Esophagus squamous epithelium (tissue), 5 donors: ENCODE results near the gene DOHH. TPM values are rescaled to one million over a fixed set of nuclear protein-coding genes. Genes with fewer than 3 reads are reported as not detected.
A peak's percentile ranks its signal among the peaks of the same experiment; 100 is the strongest.

Experiments
- DNase-seq: peaks from one replicate; lab custom pipeline; 2025; lab: John Stamatoyannopoulos, UW
- H3K27ac ChIP-seq, 4 donors: fragments of 200-600 bp; sonication (generic); one replicate each; pipeline ENCODE4 v1.5.1; 2016 to 2019; ENCODE audit warnings: mild to moderate bottlenecking in 1 of 4
- H3K27me3 ChIP-seq, 4 donors: fragments of 200-600 bp; sonication (generic); 1 replicate in 3 of 4; 2 replicates in 1 of 4; pipeline versions ENCODE4 v1.5.1 to v1.6.0; 2017 to 2021; ENCODE audit warnings: antibody characterized with exemption in 1 of 4
- H3K36me3 ChIP-seq, 3 donors: fragments of 200-600 bp; sonication (generic); one replicate each; pipeline ENCODE4 v1.5.1; 2016 to 2019
- H3K4me1 ChIP-seq, 3 donors: fragments of 200-600 bp; sonication (generic); one replicate each; pipeline ENCODE4 v1.5.1; 2017 to 2019
- H3K4me3 ChIP-seq, 4 donors: fragments of 200-600 bp; sonication (generic); 1 replicate in 3 of 4; 2 replicates in 1 of 4; pipeline ENCODE4 v1.5.1; 2016 to 2019; ENCODE audit warnings: mild to moderate bottlenecking in 2 of 4, moderate library complexity in 1 of 4
- H3K9me3 ChIP-seq, 3 donors: fragments of 200-600 bp; sonication (generic); one replicate each; pipeline ENCODE4 v1.5.1; 2016 to 2019
- POLR2A ChIP-seq, 4 donors: fragments of 450-650 bp; IDR thresholded peaks; one replicate each; pipeline ENCODE4 v1.6.1; 2017; ENCODE audit warnings: antibody characterized with exemption in 4 of 4, mild to moderate bottlenecking in 4 of 4, moderate library complexity in 3 of 4
- WGBS, 2 donors: methylation state at CpG; one replicate each; pipeline ENCODE4 v1.1.5; 2018; 5-methylcytosine and 5-hydroxymethylcytosine counted together
- intact Hi-C: fragments of 100-400 bp; cut with DNase I; formaldehyde crosslinking; loops from one replicate; pipeline ENCODE4 v1.15.0; 2022
- total RNA-seq, 4 donors: library from RNA; depleted of rRNA; stranded (reverse); fragments of >200 nt; gene quantifications; one replicate each; pipeline ENCODE4 v1.1.0, GENCODE V29; 2016
- TF ChIP-seq, protein P1 (sequence below), 6 experiments: fragments of 450-650 bp in 4 of 6; fragments of 200-600 bp in 2 of 6; sonication (generic) in 2 of 6; IDR thresholded peaks; one replicate each; pipeline ENCODE4 v1.5.1; 2016 to 2019; ENCODE audit warnings: antibody characterized with exemption in 6 of 6, mild to moderate bottlenecking in 4 of 6, moderate library complexity in 4 of 6
- donor health status: DM: yes; HTN: yes; CAD: no.

DOHH gene
- total RNA-seq, 4 donors from 2014 or later = 21.0 to 29.5 (median 26.4) TPM

DNA sequence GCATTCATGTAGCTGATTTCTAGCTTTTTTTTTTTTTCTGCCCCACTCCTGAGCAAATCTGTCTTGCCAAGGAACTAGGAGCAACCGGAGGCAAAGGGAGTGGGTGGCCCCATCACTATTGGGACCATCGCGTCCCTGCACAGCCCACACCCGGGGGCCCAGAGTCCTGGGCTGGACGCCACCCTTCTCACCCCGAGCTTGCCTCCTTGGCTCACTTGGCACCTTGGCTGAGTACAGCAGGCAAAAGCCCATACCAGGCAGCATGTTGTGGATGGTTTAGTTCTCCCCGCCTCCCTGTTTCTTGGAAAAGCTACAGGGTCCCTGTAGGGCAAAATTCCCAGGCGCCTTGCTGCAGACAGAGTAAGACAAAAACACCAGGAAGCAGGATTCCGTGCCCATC is 33.8 kb downstream of the DOHH start:
- Histone ChIP-seq H3K4me3 (no peak overlapping the region), H3K4me1 (peaks cover 0 to 57% (median 9%) of the 10 kb centered on the region in 3 donors), H3K9me3 (no peaks in the 10 kb centered on the region), H3K36me3 (peaks cover 17 to 36% (median 19%) of the 10 kb centered on the region in 3 donors), H3K27ac (peak overlapping the region in 3 of 4 donors; percentile 59 to 65 (median 61)), H3K27me3 (no peaks in the 10 kb centered on the region)
- no peak for DNase-seq
- intact Hi-C loops = no loop called here
- TF ChIP-seq, protein P1, sequence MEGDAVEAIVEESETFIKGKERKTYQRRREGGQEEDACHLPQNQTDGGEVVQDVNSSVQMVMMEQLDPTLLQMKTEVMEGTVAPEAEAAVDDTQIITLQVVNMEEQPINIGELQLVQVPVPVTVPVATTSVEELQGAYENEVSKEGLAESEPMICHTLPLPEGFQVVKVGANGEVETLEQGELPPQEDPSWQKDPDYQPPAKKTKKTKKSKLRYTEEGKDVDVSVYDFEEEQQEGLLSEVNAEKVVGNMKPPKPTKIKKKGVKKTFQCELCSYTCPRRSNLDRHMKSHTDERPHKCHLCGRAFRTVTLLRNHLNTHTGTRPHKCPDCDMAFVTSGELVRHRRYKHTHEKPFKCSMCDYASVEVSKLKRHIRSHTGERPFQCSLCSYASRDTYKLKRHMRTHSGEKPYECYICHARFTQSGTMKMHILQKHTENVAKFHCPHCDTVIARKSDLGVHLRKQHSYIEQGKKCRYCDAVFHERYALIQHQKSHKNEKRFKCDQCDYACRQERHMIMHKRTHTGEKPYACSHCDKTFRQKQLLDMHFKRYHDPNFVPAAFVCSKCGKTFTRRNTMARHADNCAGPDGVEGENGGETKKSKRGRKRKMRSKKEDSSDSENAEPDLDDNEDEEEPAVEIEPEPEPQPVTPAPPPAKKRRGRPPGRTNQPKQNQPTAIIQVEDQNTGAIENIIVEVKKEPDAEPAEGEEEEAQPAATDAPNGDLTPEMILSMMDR (IDR thresholded peaks at IDR 0.05) = no peak
- TF ChIP-seq POLR2A (IDR thresholded peaks at IDR 0.05) = no peak
- WGBS, 2 donors = 28 to 78% methylated on average over 3 to 6 of the region's 9 CpGs

DNA sequence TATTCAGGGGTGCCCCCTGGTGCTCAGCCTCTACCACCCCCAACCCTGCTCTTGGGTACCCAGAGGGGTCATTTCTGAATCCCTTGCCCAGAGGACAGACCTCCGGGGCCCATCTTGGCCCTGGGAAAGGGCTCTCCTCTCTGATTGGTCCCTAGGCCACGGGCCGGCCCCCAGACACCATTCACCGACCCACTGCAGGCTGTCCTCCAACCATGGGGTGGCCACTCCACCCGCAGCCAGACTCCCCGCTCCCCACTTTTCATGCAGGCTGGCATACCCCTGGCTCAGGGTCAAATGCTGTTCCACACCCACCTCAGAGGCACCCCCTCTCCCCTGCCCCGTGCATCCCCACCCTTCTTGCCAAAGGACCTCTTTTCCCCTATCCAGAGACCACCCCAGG is 34.9 kb downstream of the DOHH start:
- Histone ChIP-seq H3K27ac (peak overlapping the region in 3 of 4 donors; percentile 59 to 65 (median 61)), H3K4me1 (peaks cover 0 to 58% (median 9%) of the 10 kb centered on the region in 3 donors), H3K9me3 (no peaks in the 10 kb centered on the region), H3K4me3 (no peak overlapping the region), H3K36me3 (peaks cover 17 to 47% (median 19%) of the 10 kb centered on the region in 3 donors), H3K27me3 (no peaks in the 10 kb centered on the region)
- intact Hi-C loops = no loop called here
- no peak for DNase-seq
- 63 to 72% methylated on average over 4 to 6 of the region's 7 CpGs for WGBS, 2 donors
- no peak for TF ChIP-seq POLR2A (IDR thresholded peaks at IDR 0.05)
- TF ChIP-seq, protein P1 (IDR thresholded peaks at IDR 0.05) = no peak

DNA sequence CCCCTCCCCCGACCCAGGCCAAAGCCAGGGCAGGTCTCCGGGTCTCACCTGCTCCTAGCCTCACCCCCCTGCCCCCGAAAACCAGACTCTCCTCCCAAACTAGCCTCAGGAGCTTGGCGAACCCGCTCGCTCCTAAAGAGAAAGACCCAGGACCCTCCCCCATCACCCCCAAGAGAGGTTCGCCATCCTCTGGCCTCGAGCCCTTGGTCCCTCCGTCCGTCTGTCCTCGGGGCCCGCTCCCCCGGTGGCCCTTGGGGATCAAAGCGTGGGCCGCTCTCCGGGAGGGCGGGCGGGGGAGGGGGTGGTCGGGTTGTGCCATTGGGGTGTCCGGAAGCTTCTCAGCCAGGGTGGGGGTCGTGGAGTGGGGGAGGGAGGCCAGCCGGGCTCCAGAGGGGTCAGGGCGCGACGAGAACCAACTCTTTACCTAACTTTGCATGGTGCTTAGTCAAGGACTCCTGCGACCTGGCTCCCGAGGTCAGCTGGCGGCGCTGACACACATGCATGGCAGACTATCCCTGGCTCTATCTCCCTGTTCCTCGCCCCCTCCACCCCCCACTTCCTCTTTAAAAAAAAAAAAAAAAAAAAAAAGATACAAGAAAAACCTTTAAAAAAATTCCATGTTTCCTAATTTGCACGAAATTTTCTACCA is 35.8 kb downstream of the DOHH start:
- TF ChIP-seq, protein P1 (IDR thresholded peaks at IDR 0.05) = no peak
- TF ChIP-seq POLR2A (IDR thresholded peaks at IDR 0.05) = no peak
- Histone ChIP-seq H3K4me1 (peaks cover 3 to 65% (median 12%) of the 10 kb centered on the region in 3 donors), H3K9me3 (no peaks in the 10 kb centered on the region), H3K27me3 (no peaks in the 10 kb centered on the region), H3K27ac (peak overlapping the region in 3 of 4 donors; percentile 55 to 65 (median 60)), H3K4me3 (no peak overlapping the region), H3K36me3 (peaks cover 17 to 56% (median 19%) of the 10 kb centered on the region in 3 donors)
- 79 to 82% methylated on average over 6 to 12 of the region's 31 CpGs for WGBS, 2 donors
- no peak for DNase-seq
- intact Hi-C loops = no loop called here

DNA sequence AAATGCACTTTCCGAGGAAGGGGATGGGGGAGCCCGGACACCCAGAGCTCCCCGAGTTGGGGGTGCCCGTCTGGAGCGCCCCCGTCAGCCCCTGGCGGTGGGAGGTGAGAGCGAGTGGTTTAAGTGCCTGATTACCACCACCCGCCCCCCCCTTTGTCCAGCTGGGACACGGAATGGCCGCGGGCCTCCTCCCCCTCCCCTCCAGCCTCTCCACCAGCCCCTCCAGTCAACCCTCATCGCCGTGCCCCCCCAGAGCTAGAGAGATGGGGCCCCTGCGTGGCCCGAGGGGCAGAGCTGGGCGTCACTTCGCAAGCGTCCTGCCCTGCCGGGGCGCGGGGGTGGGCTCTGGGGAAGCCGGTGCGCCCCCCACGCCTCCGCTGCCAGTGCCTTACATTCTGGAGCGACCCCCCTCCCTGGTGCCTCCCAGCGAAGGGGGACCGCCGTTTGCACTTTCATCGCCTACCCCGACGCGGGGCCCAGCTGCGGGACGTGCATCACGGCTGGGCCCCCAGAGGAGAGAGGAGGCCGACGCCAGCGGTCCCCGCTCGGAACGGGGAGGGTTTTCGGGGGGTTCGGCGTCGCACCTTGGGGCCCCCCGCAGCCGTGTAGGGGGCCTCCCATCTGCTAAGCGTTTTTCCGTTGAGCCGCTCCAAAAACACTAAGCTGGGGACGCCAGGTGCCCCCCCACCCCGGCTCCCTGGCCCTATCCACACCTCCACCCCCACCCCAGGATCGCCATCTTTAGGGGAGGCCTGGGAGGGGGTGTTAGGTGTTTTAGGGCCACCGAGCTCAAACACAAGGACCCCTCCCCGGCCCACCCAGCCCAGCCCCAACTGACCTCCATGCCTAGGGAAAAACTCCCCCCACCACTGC is 36.5 kb downstream of the DOHH start:
- Histone ChIP-seq H3K27me3 (no peaks in the 10 kb centered on the region), H3K27ac (peak overlapping the region in 3 of 4 donors; percentile 55 to 65 (median 60)), H3K36me3 (peaks cover 17 to 63% (median 19%) of the 10 kb centered on the region in 3 donors), H3K9me3 (no peaks in the 10 kb centered on the region), H3K4me3 (no peak overlapping the region), H3K4me1 (peaks cover 9 to 65% (median 19%) of the 10 kb centered on the region in 3 donors)
- 87 to 92% methylated on average over 3 to 9 of the region's 57 CpGs for WGBS, 2 donors
- intact Hi-C loops = no loop called here
- DNase-seq = no peak
- TF ChIP-seq, protein P1 (IDR thresholded peaks at IDR 0.05) = no peak
- TF ChIP-seq POLR2A (IDR thresholded peaks at IDR 0.05) = no peak
